RPMI8226 (cell line): ENCODE results near the gene FMO5.
"Not testable (repeated sequence)": the region's sequence is repeated elsewhere in the genome, so short reads cannot be mapped to it uniquely, and the experiment has no call there.

Experiments
- DNase-seq: peaks from one replicate; pipeline ENCODE4 v3.0.0-alpha.2; 2015

FMO5 gene

GRCh38 chr1:147238925-147239820 is 14.0 kb upstream of the FMO5 start:
- no peak for DNase-seq

GRCh38 chr1:147238053-147238902 is 13.1 kb upstream of the FMO5 start:
- DNase-seq: no peak

DNA sequence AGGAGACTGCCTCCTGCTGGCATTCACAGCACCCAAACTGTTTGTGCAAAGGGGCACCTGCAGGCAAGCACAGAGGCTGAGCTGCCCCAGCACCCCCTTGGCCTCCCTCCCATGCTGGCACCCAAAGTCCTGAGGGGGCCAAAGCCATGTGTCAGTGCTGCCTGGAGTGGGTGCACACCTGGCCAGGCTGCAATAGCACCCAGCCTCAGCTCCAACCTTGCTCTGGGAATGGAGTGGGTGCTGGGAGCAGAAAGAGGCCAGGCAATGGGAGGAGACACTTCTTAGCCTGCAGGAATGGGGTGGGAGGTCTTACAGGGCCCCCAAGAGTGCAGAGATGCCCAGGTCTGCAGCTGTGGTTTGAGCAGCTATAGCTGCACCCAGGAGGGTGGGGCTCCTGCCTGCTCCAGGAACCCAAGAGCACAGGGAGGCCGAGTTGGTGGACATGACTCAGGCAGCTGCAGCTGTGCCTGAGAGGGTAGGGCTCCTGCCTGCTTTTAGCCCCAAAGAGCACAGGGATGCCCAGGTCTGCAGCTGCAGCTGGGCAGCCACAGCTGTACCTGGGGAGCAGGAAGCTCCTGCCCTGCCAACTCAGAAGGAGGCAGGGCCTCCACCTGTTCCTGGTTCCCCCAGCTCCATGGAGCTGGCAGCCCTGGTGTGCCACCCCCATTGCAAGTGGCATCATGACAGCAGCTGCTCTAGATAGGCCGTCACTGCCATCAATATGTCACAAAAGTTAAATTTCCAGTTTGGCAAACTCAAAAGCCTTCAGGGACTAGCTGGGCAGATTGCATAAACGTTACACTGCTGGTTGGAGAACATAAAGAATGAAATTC is 12.0 kb upstream of the FMO5 start:
- peak; percentile 18 for DNase-seq

DNA sequence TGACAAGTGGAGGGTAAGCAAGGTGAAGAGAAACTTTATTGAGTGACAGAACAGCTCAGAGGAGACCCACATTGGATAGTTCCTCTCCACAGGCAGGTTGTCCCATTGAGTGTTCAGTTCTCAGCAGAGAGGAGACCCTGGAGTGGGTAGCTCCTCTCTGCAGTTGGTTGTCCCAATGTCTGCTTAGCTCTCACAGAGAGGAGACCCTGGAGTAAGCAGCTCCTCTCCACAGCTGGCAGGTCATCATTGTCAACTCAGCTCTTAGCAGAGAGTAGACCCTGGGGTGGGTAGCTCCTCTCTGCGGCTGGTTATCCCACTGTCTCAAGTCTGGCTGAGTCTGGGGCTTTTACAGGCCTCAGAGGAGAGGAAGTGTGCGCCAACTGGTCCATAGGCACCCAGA is 11.3 kb upstream of the FMO5 start:
- no peak for DNase-seq

DNA sequence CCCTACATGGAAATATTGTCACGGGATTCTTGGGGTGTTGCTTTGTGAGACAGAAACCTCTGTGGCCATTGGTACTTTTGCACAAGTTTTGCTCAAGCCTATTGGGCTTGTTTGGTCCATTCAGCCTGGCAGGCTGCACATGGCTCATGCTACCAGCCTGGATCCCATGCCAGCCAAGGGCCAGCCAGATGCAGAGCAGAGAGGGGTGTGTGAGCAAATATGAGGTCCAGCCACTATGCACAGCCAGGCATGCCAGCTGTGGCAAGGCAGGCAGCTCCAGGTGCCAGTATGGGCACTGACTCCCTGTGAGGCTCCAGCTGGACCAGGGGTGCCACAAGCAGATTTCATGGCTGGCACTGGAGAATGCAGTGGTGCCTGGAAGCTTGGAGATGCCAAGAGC is 10.7 kb upstream of the FMO5 start:
- no peak for DNase-seq

DNA sequence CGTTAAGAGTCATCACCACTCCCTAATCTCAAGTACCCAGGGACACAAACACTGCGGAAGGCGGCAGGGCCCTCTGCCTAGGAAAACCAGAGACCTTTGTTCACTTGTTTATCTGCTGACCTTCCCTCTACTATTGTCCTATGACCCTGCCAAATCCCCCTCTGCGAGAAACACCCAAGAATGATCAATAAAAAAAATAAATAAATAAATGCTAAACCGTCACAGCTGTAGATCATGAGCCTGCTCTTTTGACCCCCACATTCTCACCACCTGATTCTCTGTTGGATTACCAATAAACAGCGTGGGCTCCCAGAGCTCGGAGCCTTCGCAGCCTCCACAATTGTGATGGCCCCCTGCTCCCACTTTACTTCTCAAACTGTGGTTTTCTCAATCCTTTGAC is 8.8 kb upstream of the FMO5 start:
- DNase-seq: not testable (repeated sequence)

DNA sequence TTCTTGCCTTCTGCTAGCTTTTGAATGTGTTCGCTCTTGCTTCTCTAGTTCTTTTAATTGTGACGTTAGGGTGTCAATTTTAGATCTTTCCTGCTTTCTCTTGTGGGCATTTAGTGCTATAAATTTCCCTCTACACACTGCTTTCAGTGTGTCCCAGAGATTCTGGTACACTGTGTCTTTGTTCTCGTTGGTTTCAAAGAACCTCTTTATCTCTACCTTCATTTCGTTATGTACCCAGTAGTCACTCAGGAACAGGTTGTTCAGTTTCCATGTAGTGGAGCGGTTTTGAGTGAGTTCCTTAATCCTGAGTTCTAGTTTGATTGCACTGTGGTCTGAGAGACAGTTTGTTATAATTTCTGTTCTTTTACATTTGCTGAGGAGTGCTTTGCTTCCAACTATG is 5.9 kb upstream of the FMO5 start:
- DNase-seq: not testable (repeated sequence)

DNA sequence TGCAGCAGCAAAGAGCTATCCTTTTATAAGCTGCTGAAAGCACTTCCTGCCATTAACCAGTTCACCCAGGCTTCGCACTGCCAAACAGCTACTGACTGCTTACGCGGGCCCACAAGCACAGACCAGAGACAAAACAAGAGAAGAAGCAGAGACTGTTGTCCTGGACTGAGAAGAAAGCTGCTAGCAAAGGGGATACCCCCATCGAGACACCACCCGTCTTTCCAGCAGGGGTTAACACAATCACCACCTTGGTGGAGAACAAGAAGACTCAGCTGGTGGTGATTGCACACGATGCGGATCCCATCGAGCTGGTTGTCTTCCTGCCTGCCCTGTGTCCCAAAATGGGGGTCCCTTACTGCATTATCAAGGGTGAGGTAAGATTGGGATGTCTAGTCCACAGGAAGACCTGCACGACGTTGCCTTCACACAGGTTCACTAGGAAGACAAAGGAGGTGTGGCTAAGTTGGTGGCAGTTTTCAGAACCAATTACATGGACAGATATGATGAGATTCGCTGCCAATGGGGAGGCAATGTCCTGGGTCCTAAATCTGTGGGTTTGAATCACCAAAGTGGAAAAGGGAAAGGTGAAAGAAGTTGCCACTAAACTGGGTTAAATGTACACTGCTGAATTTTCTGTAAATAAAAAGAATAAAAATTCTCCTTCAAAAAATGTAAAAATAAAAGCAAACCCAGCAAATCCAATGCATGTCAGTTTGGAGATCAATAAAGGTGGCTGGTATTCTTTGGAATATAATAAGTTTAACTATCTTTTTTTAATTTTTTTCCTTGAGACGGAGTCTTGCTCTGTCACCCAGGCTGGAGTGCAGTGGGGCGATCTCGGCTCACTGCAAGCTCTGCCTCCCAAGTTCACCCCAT is 1.2 kb downstream of the FMO5 start:
- DNase-seq: no peak

DNA sequence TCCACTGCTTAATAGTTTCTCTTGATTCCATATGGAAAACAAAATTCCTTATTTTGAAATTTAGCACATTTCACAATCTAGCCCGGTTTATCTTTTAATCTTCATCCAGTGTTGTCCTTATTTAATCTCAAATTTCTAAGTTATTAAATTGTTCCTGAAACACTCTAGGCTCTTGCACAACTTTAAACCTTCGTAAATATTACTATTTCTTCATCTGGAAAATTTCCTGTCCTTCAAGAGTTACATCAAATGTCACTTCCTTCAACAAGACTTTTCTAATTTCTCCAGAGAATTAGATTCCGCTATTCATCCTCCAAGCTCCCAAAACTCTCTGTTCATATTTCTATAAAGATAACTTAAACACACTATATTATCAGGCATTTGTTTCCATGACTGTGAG is 6.5 kb downstream of the FMO5 start:
- no peak for DNase-seq

GRCh38 chr1:147217141-147217540 is 8.0 kb downstream of the FMO5 start:
- DNase-seq: no peak

GRCh38 chr1:147216124-147216523 is 9.0 kb downstream of the FMO5 start:
- DNase-seq: no peak

DNA sequence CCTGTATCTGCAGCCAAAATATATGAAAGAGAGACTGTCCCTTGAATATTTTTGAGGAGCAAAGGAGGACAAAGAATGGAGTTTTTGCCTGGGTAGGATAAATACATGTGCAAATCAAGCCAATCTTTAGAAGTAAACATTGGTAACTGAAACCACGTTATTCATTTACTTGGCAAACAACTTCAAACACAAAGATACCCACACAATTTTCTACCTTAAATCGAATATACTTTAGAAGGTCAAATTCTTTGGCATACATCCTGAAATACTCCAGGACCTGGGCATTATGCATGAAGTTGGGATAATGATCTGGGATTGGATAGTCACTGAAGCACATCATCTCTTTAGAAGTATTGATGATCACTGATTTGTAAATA is 9.6 kb downstream of the FMO5 start:
- DNase-seq: no peak

DNA sequence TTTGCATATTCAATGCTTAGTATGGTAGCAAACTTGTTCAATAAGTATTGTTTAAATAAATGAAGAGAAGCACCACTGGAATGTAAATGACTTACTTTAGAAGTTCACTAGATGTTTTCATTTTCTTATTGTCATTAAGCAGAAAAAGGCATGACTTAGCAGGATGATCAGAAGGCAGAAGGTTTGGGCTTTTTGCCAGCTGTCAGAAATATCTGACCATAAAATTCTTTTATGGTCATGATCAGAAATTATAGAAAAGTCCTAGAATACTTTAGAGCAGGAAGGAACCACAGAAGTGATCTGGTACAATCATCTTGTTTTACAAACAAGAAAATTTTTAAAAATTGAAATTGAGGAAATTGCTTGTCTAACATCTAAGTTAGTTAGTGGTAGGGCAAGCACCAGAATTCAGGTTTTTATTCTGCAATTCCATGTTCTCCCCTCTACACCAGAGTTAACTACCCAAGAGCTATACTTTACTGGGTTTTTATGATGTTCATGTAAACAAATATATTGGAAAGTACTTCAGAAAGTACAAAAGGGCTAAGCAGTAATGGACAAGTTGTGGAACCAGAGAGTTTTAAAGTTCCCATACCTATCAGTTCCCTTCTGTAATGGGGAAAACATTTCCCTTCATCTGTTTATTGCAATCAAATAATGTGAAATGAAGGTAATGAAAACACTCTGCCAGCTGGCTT is 10.1 kb downstream of the FMO5 start:
- DNase-seq: peak; percentile 57

GRCh38 chr1:147214325-147214724 is 10.8 kb downstream of the FMO5 start:
- no peak for DNase-seq

DNA sequence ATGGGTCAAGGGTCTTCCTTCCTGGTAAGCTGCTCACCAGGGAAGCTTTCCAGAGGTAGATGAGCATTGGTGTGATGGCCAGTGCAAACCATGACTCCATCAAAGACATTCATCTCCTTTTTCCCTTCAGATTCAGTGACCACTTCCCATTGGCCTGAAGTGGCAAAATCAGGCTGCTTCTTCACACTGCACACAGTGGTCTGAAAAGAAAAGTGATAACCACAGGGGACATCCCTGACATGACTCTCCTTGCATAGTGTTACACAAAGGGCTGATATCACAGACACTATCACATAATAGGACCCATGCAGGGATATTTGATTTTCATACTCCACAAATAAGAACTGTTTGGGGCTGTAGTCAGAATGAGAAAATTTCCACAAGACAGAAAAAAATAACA is 11.9 kb downstream of the FMO5 start:
- DNase-seq: no peak

- no peak for DNase-seq
These were observed 13.6 kb downstream of the FMO5 start for GRCh38 chr1:147211577-147211976.

DNA sequence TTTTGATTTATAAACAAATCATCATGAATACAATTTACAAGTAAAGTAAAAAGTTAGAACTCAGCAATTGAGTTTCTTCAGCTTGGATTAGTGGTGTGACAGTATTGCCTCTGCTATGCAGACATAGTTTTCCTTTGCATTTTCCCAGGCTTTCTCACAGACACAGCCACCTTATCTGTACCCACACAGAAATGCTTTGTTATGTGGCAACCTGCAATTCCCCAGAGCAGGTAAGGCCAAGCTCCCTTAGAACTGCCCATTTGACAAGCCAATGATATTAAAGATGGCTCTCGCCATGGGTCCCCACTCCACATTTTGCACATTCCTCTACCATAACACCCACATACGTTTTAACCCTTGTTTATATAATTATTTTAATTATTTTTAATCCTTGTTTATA is 14.2 kb downstream of the FMO5 start:
- no peak for DNase-seq

DNA sequence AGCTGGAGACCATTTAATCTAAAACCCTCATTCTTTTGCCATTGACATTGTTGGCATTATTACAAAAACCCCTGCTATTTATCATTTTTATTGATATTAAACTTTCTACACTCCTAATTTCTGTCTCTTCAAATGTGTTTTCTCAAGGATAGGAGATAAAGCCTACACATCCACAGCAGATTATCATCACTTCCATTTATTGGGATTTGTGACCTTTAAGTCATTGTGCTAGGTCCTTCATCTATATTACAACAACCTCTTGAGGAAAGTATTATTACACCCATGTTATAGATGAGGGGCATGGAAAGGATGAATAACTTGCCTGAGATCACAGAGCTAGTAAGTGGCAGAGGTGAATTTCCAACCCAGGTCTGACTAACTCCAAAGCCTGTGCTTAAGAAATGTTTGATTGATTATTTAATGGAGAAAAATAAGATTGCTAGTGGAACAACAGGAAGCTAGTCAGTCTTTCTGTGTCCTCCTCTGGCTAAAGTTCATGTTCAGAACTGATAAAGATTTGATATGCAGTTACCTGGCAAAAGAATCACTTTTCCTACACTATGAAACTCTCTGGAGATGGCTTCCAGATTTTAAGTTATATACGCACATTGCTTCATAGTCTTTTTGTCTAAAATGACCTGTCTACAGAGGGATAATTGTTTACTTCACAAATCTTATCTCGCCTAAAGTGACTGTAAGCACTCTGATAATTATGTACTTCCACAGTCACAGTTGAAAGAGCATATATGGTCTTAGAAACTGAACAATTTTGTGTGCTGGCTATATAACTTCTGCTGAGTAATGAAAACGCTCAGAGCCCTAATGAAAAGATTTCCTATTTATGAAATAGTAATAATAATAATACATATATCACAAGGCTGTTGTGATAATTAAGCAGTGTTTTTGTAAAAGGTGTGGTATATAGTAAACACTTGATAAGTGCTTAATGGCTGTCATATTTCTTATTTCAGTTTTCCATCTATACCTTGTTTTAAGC is 15.0 kb downstream of the FMO5 start:
- DNase-seq: no peak

DNA sequence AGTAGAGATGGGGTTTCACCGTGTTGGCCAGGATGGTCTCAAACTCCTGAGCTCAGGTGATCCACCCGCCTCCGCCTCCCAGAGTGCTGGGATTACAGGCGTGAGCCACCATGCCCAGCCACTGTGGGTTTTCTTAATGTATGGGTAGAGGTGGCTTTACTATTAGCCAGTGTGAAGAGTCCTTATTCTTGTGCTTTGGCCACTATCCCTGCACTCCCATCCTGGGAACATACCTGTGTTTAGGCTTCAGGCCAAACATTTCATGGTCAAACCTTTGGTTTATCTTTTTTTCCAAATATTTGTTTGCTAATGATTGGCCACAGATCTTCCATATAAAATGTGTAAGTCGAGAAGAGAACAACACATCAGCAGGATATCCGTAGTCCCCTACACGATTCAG is 16.5 kb downstream of the FMO5 start:
- no peak for DNase-seq

DNA sequence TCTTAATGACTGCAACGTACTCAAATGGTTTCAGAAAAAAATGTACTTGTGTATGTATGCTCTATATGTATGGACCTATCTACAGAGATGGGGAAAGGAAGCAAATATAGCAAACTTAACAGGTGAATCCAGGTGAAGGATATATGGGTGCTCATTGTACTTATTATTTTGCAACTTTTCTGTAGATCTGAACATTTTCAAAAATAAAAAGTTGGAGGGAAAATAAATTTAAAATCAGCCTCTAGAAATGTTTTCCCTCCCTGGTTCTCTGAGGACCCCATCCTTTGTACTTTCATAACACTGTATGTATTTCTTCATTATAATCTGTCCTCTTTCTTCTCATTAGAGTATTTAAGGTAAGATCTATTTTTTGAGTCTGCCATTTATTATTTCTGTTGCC is 17.9 kb downstream of the FMO5 start:
- DNase-seq: no peak
